Umbilical cord (tissue), 2 donors: ENCODE results near the gene GRM1. TPM values are rescaled to one million over a fixed set of nuclear protein-coding genes. Genes with fewer than 3 reads are reported as not detected.

ENCODE experiments used
- DNase-seq: peaks from one replicate; pipeline ENCODE4 v3.0.0-alpha.2; 2015; ENCODE audit warnings: low spot score
- total RNA-seq: library from RNA; depleted of rRNA; stranded (reverse); fragments of >200 nt; gene quantifications from one replicate; pipeline ENCODE4 v1.2.3, GENCODE V29; 2014; ENCODE audit warnings: low replicate concordance; ENCODE audit not compliant: insufficient read depth

GRM1 gene
- total RNA-seq, 1 donor from 2014 or later: 1.9 TPM

GRCh38 chr6:146456886-146457285 is 428.0 kb downstream of the GRM1 start:
- no peak for DNase-seq

- no peak for DNase-seq
Measured at GRCh38 chr6:146460941-146461340, 432.1 kb downstream of the GRM1 start.

- DNase-seq: no peak
Measured at GRCh38 chr6:146470091-146470770, 441.4 kb downstream of the GRM1 start.

- DNase-seq: no peak
Measured at GRCh38 chr6:146472918-146473317, 444.1 kb downstream of the GRM1 start.

GRCh38 chr6:146481527-146481926 is 452.7 kb downstream of the GRM1 start:
- DNase-seq: no peak

GRCh38 chr6:146484411-146484810 is 455.5 kb downstream of the GRM1 start:
- no peak for DNase-seq

Other genes with a start within 250 kb of the GRM1 start
- gene FBXO30, start 214.3 kb upstream of the GRM1 start, total RNA-seq: 28.4 TPM
- gene SHPRH, start 64.7 kb upstream of the GRM1 start, total RNA-seq: 43.6 TPM